Activated naive CD4-positive, alpha-beta T cell (primary cell): ENCODE measurements around the gene RCAN1.
"Not testable (repeated sequence)": the region's sequence is repeated elsewhere in the genome, so short reads cannot be mapped to it uniquely, and the experiment has no call there.

Experiments used
- DNase-seq, 4 experiments: peaks; one replicate each; lab custom pipeline; 2025; lab: John Stamatoyannopoulos, UW

The RCAN1 gene

DNA sequence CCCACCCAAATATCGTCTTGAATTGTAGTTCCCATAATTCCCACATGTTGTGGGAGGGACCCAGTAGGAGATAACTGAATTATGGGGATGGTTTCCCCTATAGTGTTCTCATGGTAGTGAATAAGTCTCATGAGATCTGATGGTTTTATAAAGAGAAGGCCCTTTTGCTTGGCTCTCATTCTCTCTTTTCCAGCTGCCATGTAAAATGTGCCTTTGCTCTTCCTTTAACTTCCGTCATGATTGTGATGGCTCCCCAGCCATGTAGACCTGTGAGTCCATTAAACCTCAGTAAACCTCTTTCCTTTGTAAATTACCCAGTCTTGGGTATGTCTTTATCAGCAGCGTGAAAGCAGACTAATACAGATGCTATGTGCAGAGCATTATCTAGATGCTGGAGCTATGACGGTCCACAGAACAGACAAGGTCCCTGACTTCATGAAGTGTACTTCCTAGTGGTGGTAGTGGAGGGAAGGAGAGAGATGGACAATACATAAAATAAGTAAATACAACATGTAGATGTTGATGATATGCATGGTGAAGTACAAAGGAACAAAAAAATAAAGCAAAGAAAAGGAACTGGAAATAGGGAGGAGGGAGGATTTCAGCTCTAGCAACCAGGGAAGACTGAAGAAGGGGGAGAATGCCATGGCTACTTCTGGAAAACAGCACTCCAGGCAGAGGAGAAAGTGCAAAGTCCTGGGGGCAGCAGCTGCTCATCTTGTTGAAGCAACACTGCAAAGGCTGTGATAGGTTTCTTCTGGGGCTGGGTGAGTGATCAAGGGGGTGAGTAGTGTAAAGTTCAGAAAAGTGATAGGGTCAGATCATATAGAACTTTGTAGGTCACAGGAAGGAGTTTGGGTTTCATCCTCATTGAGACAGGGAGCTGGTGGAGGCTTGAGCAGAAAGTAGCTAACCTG is 6.8 kb upstream of the RCAN1 start:
- DNase-seq = no peak

DNA sequence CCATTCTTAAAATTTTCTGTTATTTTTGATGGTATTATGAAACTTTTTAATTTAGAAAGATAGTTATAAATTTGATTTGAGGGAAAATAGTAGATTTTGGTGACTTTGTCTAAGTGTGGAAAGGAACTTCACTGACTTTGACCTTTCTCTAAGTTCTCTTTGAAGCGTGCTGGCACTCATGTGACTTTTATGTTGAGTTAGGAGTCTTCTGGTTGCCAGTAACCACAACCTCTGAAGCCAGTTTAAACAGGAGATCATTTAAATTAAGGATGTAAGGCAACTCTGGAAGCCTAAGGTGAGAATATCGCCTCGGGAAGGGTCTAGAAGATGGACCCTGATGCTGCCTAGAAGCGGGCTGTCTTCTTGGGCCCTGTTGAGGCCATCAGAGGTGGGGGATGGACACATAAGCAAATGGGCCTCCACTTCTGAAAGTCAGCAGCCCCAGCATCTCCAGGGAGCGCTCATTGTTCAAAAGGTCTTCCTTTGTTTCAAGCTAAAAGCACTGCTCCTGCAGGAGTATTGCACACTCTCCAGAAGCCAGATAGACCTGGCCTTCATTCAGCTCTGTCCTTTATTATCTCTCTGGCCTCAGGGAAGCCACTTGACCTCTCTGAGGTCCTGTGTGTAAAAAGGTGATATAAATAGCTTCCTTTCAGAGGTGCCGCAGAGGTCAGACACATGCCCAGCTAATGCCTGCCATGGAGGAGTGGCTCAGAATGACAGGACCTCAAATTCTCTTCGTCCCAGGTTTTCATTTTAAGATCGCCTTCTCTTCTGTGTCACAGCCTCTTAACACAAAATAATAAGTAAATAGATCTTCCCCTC is 5.1 kb upstream of the RCAN1 start:
- DNase-seq = no peak

GRCh38 chr21:34618941-34619340 is 4.0 kb upstream of the RCAN1 start:
- no peak for DNase-seq

DNA sequence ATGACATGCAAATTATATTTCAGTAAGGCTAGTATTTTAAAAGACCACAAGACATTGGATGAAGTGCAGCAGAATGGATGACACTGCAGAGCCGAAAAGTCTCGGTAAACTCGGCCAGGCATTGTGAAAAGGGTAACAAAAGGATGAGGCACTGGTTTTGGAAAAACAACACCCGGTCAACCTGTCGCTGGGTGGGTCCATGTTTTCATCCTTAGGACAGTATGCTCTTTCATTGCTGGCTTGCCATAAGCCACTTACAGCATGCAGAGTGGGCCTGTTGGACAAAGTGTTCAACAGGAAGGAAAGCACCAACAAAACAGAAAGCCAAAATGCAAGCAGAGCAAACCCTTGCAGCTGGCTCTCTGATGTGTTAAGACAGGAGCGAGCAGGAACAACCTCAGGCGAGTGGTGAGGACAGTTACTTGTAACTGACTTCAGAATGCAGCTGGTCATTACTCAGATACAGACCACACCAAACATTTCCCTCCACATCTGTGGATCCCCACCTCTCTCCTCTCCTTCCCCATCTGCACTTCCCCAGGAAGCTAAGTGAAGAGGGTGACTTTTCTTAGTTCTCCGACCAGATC is 2.9 kb upstream of the RCAN1 start:
- no peak for DNase-seq

- no peak for DNase-seq
These were observed 538 bp upstream of the RCAN1 start for GRCh38 chr21:34615487-34615814.

- DNase-seq = no peak
These were observed 960 bp downstream of the RCAN1 start for GRCh38 chr21:34613679-34614627.

GRCh38 chr21:34612557-34612956 is 2.4 kb downstream of the RCAN1 start:
- DNase-seq = no peak

- no peak for DNase-seq
These were observed 2.9 kb downstream of the RCAN1 start for GRCh38 chr21:34612056-34612455.

DNA sequence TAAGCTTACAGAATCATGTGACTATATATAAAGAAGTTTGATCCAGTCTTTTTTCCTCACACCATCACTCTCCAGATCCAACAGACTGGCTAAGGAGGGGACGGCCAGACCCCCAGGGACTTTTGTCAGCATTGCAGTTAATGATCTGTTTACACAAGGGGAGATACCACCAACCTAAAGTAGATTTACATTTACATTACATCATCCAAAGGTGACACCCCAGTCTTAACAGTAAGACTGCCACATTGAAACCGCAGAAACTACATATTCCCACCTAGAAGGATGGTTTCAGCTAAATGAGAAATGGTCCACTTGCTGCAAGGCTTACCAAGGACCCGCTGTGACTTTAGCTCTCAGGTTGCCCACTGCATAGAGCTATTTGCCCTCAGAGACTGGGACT is 3.4 kb downstream of the RCAN1 start:
- DNase-seq = no peak

DNA sequence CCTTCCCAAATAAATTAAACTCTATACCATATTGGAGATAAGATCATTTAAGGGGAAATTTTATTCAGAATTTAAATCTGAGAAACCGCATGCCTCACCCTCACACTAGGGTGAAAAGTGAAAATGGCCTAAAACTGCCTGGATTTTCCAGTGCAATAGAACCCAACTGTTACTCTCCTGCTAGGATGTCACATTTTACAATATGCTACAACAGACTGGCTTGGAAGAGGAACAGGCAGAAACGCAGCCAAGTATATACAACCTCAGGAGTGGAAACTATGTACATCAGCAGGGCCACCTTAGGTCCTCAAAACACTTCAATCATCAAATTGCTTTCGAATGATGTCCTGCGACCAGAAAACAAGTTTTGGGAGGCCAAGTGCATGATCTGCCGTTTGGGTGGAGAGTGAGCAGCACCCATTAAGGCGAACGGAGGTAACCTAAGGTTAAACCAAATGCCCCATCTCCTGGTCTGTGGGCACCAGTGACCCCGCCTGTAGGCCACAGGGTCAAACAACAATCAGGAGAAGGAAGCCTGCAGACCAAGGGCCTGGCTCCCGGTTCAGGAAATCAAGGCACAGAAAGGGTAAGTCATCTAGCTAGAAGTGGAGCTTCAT is 4.9 kb downstream of the RCAN1 start:
- DNase-seq = no peak

- DNase-seq = no peak
These were observed 5.5 kb downstream of the RCAN1 start for GRCh38 chr21:34609244-34609932.

DNA sequence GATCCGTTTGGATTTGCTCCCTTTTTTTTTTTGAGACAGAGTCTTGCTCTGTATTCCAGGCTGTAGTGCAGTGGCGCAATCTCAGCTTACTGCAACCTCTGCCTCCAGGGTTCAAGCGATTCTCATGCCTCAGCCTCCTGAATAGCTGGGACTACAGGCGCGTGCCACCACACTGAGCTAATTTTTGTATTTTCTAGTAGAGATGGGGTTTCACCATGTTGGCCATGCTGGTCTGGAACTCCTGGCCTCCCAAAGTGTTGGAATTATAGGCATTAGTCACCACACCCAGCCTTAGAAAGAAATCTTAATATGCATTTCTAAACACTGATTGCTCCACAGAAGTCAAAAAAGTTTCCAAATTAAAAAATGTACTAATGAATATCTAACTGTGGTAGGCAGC is 7.5 kb downstream of the RCAN1 start:
- not testable (repeated sequence) for DNase-seq

DNA sequence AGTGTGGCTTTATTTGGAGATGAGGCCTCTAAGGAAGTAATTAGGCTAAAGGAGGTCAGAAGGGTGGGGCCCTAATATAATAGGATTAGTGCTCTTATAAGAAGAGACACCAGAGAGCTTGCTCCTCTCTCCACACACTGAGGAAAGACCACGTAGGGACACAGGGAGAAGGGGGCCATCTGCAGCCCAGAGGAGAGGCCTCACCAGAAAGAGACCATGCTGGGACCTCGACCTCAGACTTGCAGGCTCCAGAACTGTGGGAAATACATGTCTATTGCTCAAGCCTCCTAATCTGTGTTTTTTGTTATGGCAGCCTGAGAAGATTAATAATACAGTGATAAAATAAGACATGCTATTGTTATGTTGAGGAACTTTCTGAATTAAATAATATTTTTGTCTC is 8.3 kb downstream of the RCAN1 start:
- no peak for DNase-seq

DNA sequence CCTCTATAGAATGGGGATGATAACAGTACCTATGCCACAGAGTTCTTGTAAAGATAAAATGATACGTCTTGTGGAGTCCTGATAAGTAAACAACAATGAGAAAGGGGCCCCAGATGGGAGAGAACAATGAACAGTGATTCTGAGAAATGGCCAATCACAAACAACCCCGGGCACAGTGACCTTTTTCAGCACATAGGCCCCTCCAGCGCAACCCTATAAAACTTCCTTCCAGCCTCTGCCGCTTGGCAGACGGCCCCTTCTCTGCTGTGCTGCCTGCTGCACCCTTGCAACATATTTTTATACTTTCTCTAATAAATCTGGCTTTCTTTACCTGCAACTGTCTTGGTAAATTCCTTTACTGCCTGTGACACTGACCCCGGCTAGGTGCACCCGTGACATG is 8.9 kb downstream of the RCAN1 start:
- DNase-seq = no peak

- not testable (repeated sequence) for DNase-seq
These were observed 10.0 kb downstream of the RCAN1 start for GRCh38 chr21:34604956-34605355.

- no peak for DNase-seq
These were observed 10.4 kb downstream of the RCAN1 start for GRCh38 chr21:34604556-34604955.

GRCh38 chr21:34603710-34604057 is 11.2 kb downstream of the RCAN1 start:
- DNase-seq = no peak

DNA sequence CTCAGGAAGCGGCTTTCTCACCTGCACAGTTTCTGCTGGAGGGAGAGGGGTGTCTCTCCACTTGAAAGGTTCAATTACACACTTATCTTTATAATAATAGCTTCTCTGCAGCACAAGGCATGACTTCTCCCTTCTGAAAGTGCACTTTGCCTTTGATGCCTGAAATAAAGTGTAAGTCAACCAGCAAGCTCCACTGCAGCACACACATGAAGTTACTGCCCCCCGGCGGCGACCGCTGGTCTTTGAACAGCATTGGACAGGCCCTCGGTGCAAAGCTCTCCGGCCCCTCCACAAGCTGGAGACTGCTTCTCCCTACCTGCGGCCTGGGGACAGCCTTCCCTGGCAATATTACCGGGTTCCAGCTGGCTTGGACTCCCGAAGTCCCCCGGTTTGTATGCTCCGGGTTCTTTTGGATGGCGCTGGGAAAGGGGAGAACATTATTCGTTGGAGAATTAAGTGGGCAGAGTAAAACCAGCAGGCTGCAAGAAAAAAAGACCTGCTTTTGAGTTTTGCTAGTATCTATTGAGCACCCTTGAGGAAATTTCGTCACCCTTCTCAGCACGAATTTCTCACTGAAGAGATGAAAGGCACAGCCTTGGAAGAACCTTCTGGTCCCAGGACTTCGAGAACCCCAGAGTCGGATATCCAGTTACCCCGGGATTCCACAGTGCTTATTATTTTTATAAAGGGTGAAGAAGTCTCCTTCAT is 11.8 kb downstream of the RCAN1 start:
- DNase-seq = peak in 3 of 4 experiments; percentile 5 to 26 (median 20)

- DNase-seq = no peak
These were observed 12.9 kb downstream of the RCAN1 start for GRCh38 chr21:34602061-34602460.

DNA sequence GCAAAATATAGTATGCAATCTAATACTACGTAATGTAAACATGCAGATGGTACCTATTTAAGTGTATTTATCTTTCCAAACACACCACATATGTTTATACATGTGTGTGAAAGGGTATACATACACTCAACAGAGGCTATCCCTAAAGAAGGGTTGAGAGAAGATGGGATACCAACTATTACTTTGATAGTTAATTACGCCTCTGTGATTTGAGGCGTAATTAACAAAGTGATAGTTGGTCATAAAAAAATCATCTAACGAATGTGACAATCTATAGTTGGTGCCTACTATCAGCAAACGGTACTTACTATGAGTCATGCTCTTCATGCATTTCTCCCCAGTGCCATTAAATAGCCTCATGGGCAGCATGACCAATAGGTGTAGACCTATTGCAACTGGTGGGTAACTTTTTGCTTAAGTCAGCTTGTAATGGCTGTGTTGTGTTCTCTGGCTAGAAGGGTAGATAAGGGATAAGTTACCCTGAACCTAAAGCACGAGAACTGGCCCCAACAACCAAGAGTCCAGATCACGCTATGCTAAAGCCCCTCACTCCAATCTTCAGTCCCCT is 15.3 kb downstream of the RCAN1 start:
- DNase-seq = no peak
